SU-DHL-6 (cell line): ENCODE measurements around the gene TLDC2.

Experiments
- EZH2phosphoT487 ChIP-seq: fragments of 200-600 bp; sonication (generic), shearing (Covaris generic); conservative IDR thresholded peaks from 2 replicates; pipeline ENCODE4 v1.6.1; 2018; ENCODE audit warnings: mild to moderate bottlenecking, antibody characterized with exemption, low read length, moderate library complexity, mixed read lengths
- TF ChIP-seq, protein P1 (sequence below): fragments of 200-600 bp; sonication (generic); IDR thresholded peaks from one replicate; pipeline ENCODE4 v1.5.1; 2017; ENCODE audit warnings: antibody characterized with exemption, mild to moderate bottlenecking, low read length, moderate library complexity; ENCODE audit not compliant: insufficient read depth, poor library complexity, severe bottlenecking

DNA sequence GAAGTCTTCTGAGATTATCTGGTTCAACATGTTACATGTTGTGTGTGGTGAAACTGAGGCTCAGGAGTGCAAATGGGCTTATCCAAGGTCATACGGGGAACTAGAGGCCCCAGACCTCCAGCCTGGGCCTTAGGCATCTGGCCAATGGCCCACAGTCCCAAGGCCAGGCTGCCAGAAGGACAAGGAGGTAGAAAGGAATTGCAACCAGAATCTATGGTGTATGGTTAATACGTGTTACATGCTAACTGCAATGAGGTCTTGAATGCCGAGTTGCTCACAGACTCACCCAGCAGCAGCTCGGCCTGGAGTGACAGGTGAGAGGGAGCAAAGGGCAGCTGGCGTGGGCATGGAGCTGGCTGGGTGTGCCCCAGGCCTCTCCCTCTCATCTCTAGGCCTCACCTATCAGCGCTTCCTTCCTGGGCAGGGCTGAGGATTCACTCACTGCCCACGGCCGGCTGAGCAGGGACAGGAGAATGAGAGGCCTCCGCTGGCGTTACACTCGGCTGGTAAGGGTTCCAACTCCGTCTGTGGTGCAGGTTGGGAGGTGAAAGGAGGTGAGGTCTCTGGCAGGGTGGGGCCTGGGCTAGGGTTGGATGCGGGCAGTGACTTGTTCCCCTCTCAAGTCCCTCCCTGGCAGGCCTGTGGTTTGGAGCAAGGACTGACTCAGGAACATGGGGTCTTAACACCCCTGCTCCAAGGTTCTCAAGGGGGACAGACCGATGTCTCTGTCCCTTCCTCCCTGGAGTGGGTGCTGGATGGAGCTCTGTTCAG is at the start of gene TLDC2:
- TF ChIP-seq, protein P1, sequence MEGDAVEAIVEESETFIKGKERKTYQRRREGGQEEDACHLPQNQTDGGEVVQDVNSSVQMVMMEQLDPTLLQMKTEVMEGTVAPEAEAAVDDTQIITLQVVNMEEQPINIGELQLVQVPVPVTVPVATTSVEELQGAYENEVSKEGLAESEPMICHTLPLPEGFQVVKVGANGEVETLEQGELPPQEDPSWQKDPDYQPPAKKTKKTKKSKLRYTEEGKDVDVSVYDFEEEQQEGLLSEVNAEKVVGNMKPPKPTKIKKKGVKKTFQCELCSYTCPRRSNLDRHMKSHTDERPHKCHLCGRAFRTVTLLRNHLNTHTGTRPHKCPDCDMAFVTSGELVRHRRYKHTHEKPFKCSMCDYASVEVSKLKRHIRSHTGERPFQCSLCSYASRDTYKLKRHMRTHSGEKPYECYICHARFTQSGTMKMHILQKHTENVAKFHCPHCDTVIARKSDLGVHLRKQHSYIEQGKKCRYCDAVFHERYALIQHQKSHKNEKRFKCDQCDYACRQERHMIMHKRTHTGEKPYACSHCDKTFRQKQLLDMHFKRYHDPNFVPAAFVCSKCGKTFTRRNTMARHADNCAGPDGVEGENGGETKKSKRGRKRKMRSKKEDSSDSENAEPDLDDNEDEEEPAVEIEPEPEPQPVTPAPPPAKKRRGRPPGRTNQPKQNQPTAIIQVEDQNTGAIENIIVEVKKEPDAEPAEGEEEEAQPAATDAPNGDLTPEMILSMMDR, result no peak
- TF ChIP-seq EZH2phosphoT487, result no peak
